Activated T-cell treated with anti-CD3 and anti-CD28 coated beads, Interleukin-2, amount 50 U/mL, for 24 hours (primary cell): ENCODE results near the gene APBB1IP.
"Not testable (repeated sequence)": the region's sequence is repeated elsewhere in the genome, so short reads cannot be mapped to it uniquely, and the experiment has no call there.

Source experiments
- DNase-seq: peaks from one replicate; pipeline ENCODE4 v3.0.0-alpha.2; 2020
- H3K27ac Mint-ChIP-seq: 2 replicates; pipeline ENCODE4 v1.8.0; 2020; ENCODE audit warnings: mild to moderate bottlenecking, mixed read lengths
- H3K27me3 Mint-ChIP-seq: 2 replicates; pipeline ENCODE4 v1.8.0; 2020; ENCODE audit warnings: mixed read lengths
- H3K36me3 Mint-ChIP-seq: 2 replicates; pipeline ENCODE4 v1.8.0; 2020; ENCODE audit warnings: low read depth, mixed read lengths
- H3K4me1 Mint-ChIP-seq: 2 replicates; pipeline ENCODE4 v1.8.0; 2020; ENCODE audit warnings: low read depth, mixed read lengths
- H3K4me3 Mint-ChIP-seq: 2 replicates; pipeline ENCODE4 v1.8.0; 2020; ENCODE audit warnings: mild to moderate bottlenecking, moderate library complexity, mixed read lengths
- H3K9me3 Mint-ChIP-seq: 2 replicates; pipeline ENCODE4 v1.8.0; 2020; ENCODE audit warnings: mixed read lengths

Gene APBB1IP

DNA sequence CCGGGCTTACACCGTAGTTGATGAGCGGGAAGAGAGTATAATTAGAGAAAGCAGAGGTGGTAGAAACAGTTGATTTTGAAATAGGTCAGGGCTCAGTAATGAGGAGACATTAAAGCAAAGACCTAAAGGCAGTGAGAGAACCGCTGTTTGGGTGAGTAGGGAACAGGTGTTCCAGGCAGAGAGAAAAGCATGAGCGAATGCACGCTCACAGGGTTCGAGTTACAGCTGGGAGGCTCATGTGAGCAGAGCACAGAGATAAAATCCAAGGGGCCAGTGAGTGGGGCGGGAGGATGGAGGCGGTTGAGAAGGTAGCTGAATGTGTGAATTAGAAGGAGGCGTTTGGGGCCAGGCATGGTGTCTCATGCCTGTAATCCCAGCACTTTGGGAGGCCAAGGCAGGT is 39.9 kb downstream of the APBB1IP start:
- Mint-ChIP-seq H3K27me3 (no peaks in the 10 kb centered on the region), H3K4me1 (peaks cover 74% of the 10 kb centered on the region), H3K9me3 (no peaks in the 10 kb centered on the region), H3K4me3 (peak overlapping the region; percentile 23), H3K27ac (peak overlapping the region; percentile 88), H3K36me3 (peaks cover 55% of the 10 kb centered on the region)
- DNase-seq: no peak

DNA sequence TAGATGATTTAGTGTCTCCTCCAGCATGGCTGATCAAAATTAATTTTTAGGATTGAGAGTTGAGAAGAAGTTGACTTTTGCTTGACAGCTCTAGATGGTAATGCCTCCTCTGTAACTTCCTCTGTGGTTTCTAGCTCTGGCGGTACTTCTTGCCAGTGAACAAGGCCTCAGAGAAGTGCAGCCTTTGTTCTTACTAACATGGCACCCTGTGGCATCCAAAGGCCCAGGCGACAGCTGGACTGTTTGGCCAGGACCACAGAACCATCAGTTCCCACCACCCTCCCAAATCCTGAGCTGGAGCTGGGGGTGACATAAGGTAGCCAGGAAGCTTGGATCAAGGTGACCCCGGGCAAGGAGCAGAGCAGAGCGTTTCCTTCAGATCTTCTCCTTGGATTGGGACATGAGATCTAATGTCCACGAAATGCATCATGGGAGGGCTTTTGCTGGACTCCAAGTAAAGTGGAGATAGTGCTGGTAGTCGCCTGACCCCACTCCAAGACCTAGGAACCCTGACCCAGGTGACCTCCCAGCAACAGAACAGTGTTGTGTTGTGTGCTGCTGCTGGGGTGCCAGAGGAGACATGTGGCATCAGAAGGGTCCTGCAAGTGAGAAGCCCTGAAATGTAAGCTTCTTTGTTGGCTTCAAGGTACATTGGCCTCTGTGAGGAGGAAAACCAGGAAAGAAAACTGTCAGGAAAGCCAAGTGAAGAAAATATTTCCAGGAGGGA is 41.8 kb downstream of the APBB1IP start:
- DNase-seq: peak; percentile 56
- Mint-ChIP-seq H3K4me1 (peaks cover 69% of the 10 kb centered on the region), H3K36me3 (peaks cover 40% of the 10 kb centered on the region), H3K27me3 (no peaks in the 10 kb centered on the region), H3K4me3 (peak overlapping the region; percentile 44), H3K9me3 (no peaks in the 10 kb centered on the region), H3K27ac (peak overlapping the region; percentile 95)

DNA sequence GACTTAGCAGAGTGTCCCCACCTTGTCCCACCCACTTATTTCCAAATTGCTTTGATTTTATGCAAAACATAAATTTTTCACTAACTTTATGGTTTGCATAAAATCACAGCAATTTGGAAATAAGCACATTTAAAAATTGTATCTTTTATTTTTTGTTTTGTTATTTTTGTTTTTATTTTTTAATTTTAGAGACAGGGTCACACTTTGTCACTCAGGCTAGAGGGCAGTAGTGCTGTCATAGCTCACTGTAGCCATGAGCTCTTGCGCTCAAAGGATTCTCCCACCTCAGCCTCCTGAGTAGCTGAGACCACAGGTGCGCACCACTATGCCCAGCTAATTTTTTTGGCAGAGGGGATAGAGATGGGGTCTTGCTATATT is 43.2 kb downstream of the APBB1IP start:
- no peaks in the 10 kb centered on the region for H3K27me3 Mint-ChIP-seq
- peak overlapping the region; percentile 95 for H3K27ac Mint-ChIP-seq
- peaks cover 72% of the 10 kb centered on the region for H3K4me1 Mint-ChIP-seq
- DNase-seq: no peak
- no peak overlapping the region for H3K4me3 Mint-ChIP-seq
- H3K9me3 Mint-ChIP-seq: no peaks in the 10 kb centered on the region
- peaks cover 30% of the 10 kb centered on the region for H3K36me3 Mint-ChIP-seq

DNA sequence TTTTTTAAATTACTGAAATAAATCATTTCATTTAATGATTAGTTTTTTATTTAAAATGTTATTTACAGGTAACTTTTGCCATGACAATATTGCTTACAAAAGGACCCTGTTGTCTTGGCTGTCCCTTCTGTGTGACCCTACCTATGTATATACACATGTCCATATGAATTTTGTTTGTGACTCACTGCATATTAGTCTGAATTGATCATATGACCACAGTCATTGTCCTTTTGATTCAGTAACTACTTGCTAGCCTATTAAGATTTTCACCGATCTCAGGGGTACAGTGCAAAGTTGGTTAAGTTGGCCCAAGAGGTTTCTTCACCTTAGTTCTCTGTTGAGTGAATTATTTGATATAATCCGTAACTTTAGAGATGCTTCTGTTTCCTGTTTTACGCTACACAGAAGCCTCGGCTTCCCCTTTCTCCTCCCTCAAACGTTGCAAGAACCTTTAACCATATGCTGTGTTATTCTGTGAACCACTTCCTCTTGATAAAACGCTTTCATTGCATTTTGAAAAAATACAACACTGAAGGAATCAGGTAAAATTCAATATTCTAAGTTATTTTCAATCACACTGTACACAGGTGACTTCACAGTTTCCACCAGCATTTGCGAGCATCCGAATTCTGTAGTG is 43.9 kb downstream of the APBB1IP start:
- no peaks in the 10 kb centered on the region for H3K9me3 Mint-ChIP-seq
- peaks cover 28% of the 10 kb centered on the region for H3K36me3 Mint-ChIP-seq
- peaks cover 77% of the 10 kb centered on the region for H3K4me1 Mint-ChIP-seq
- DNase-seq: no peak
- peak overlapping the region; percentile 71 for H3K4me3 Mint-ChIP-seq
- H3K27me3 Mint-ChIP-seq: no peaks in the 10 kb centered on the region
- peak overlapping the region; percentile 94 for H3K27ac Mint-ChIP-seq

DNA sequence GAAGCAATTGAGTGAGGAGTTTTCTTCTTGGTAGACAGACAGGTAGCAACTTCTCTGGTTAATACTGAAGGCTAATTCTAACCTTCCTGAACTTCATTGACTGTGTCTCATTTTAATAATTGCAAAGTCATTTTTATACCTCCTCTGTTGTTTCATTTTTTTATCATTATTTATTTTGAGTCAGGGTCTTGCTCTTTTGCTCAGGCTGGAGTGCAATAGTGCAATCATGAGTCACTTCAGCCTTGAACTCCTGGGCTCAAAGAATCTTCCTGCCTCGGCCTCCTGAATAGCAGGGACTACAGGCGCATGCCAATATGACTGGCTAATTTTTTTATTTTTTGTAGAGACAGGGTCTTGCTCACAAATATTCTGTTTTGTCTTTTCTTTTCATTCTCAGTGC is 45.4 kb downstream of the APBB1IP start:
- peak overlapping the region; percentile 71 for H3K4me3 Mint-ChIP-seq

DNA sequence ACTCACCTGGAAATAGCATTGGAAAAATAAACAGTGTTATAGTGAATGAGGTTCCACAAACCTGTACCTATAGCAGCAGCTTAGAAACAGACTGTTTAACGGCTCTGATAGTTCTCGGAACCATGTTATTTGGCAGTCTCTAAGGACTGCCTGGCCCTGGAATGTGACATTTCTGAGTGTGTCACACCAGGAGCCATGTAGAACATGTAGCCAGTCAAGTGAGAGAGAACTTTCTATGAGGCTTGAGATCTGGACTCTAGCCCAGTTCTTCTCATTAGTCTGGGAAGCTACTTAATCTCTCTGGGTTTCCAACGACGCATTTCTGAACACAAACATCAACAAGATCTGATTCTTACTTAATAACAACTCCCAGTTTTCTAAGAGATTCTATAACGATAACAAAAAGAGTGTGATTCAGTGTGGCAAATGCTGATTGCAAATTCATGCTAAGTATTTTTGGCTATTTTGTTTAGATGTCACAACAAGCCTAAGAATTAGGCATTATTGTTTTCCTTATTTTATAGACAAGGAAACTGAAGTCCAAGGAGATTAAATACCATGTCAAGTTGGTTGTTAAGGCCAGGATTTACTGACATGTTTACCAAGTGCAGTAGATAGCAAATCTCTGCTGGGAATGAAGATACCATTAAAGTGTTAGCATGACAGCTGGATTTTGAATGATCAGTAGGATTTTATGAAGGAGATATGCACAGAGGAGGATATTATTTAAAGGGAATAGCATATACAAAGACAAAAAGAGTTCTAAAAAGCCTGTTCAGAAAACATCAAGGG is 47.2 kb downstream of the APBB1IP start:
- no peaks in the 10 kb centered on the region for H3K9me3 Mint-ChIP-seq
- no peaks in the 10 kb centered on the region for H3K27me3 Mint-ChIP-seq
- H3K4me3 Mint-ChIP-seq: peak overlapping the region; percentile 7
- no peak for DNase-seq
- peaks cover 26% of the 10 kb centered on the region for H3K36me3 Mint-ChIP-seq
- peak overlapping the region; percentile 85 for H3K27ac Mint-ChIP-seq
- H3K4me1 Mint-ChIP-seq: peaks cover 81% of the 10 kb centered on the region

More for the DNA sequence above, 45.4 kb downstream of the APBB1IP start:
- H3K27me3 Mint-ChIP-seq: no peaks in the 10 kb centered on the region
- no peak for DNase-seq
- H3K36me3 Mint-ChIP-seq: peaks cover 21% of the 10 kb centered on the region
- H3K9me3 Mint-ChIP-seq: no peaks in the 10 kb centered on the region
- peaks cover 77% of the 10 kb centered on the region for H3K4me1 Mint-ChIP-seq
- H3K27ac Mint-ChIP-seq: peak overlapping the region; percentile 94

DNA sequence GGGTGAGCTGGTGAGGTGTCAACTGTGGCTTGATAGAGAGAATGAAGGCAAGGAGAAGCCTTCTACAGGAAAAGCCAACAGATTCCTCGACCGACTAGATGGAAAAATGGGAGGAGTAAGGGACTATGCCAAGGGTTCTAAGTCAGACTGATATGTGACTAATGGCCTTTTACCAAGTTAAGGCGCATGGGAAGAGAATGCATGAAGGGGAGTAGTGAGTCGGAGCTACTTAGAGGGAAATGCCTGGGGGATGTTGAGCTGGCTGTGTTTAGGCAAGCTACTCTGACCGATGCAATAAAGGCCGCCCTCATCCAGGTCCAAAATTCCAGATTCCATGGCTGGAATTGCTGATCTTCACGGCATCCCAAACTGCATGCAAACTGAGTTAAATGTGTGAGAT is 48.2 kb downstream of the APBB1IP start:
- no peaks in the 10 kb centered on the region for H3K9me3 Mint-ChIP-seq
- H3K36me3 Mint-ChIP-seq: peaks cover 26% of the 10 kb centered on the region
- no peaks in the 10 kb centered on the region for H3K27me3 Mint-ChIP-seq
- DNase-seq: no peak
- H3K4me3 Mint-ChIP-seq: peak overlapping the region; percentile 71
- H3K4me1 Mint-ChIP-seq: peaks cover 76% of the 10 kb centered on the region
- H3K27ac Mint-ChIP-seq: peak overlapping the region; percentile 97

DNA sequence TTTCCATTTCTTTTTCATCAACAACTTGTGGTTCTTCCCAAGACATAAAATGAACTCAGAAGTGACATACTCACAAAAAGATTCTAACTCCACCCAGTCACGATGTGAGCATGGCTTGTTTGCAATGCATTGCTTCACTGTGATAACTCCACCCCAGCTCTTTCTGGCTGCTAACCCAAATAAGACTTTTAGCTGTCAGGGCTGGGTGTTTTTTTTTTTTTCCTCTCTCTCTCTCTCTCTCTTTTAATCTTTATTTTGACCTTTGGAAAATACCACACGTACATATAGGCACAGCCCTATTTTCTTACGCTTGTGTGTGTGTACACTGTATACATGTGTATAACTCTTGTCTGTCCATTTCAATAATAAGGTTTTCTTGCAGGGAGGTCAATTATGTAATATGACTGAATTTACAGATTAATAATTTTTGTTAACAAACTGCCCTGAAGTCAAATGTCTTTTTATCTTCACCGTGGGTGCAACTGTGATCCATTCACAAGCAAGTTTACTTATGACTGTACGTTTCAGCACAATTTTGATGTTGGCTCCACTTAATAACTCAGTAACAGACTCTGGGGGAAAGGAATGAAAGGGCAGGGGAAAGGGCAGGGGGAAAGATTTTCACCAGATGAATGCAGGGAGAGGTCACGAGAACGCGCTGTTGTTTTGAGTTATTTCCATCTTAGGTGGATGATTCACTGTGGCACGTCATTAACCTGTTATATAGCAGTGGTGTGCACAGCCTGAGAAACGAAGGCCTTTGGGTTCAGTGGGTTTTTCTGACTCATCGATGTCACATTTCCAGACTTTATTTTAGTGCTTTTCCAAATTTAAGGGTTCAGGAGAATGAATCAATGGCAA is 49.1 kb downstream of the APBB1IP start:
- Mint-ChIP-seq H3K4me1 (peaks cover 76% of the 10 kb centered on the region), H3K4me3 (peak overlapping the region; percentile 71), H3K9me3 (no peaks in the 10 kb centered on the region), H3K27me3 (no peaks in the 10 kb centered on the region), H3K27ac (peak overlapping the region; percentile 97), H3K36me3 (peaks cover 31% of the 10 kb centered on the region)
- DNase-seq: peak; percentile 59

DNA sequence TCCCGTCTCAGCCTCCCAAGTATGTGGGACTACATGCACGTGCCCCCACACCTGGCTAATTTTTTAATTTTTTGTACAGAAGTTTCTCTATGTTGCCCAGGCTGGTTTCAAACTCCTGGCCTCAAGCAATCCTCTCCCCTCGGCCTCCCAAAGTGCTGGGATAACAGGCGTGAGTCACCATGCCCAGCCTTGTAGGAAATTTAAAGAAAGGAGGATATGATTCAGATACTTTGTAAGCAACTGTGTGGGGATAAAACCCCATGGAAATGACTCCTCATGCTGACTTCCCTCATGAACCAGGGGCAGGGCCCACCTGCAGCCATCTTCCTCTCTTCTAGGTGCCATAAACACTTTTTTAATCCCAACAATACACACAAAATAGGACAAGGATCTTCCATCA is 50.2 kb downstream of the APBB1IP start:
- peak overlapping the region; percentile 71 for H3K4me3 Mint-ChIP-seq

DNA sequence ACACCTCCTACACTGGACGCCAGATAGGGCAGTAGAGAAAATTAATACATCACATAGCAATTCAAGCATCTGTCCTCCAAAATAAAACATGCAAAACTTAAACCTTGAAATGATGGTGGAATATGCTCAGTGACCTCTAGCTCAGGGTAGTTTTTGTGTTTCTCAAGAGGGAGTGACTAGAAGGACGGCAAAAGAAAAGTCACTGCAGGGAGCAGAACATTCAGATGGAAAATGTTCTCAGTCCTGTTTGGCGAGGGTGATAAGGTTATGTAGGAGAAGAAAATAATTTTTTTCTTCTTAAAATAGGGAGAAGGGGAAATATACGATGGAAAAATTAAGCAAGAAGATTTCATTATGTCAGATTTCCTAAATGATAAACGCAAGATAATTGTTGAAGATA is 50.9 kb downstream of the APBB1IP start:
- Mint-ChIP-seq H3K36me3 (peaks cover 48% of the 10 kb centered on the region), H3K4me3 (no peak overlapping the region), H3K4me1 (peaks cover 69% of the 10 kb centered on the region), H3K27ac (peak overlapping the region; percentile 97), H3K9me3 (no peaks in the 10 kb centered on the region), H3K27me3 (no peaks in the 10 kb centered on the region)
- DNase-seq: no peak

More for the DNA sequence above, 50.2 kb downstream of the APBB1IP start:
- Mint-ChIP-seq H3K4me1 (peaks cover 72% of the 10 kb centered on the region), H3K36me3 (peaks cover 40% of the 10 kb centered on the region), H3K27me3 (no peaks in the 10 kb centered on the region), H3K27ac (peak overlapping the region; percentile 97), H3K9me3 (no peaks in the 10 kb centered on the region)
- no peak for DNase-seq

DNA sequence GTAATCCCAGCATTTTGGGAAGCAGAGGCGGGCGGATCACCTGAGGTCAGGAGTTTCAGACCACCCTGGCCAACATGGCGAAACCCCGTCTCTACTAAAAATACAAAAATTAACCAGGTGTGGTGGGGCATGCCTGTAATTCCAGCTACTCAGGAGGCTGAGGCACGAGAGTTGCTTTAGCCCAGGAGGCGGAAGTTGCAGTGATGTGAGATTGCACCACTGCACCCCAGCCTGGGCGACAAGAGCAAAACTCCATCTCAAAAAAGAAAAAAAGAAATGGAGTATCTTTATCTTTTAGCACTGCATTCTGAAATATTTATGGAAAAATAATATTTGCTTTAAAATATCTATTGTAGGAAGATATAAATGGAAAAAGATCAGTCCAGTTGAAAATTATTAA is 52.2 kb downstream of the APBB1IP start:
- not testable (repeated sequence) for H3K9me3 Mint-ChIP-seq, H3K4me3 Mint-ChIP-seq, H3K27me3 Mint-ChIP-seq, H3K27ac Mint-ChIP-seq, DNase-seq
- peaks cover 60% of the 10 kb centered on the region for H3K36me3 Mint-ChIP-seq
- peaks cover 66% of the 10 kb centered on the region for H3K4me1 Mint-ChIP-seq

DNA sequence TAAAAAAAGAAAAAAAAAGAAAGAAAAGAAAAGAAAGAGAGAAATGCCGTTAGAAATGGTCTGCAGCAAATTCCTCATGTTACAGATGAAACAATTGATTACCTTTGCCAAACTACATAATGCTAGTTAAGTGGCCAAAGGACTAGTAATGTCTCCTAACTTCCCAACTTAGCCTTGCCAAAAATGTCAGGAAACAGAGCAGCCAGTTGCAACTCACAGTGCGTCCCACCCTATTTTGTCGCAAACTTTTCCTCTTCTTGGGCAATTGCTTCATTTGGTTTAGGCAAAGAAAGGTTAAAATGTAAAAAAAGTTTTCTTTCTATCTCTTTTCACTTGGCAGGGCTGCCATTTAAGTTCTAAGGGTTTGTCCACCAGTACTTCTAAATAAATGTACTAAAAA is 53.1 kb downstream of the APBB1IP start:
- DNase-seq: no peak
- Mint-ChIP-seq H3K27ac (peak overlapping the region; percentile 55), H3K4me1 (peaks cover 64% of the 10 kb centered on the region), H3K36me3 (peaks cover 68% of the 10 kb centered on the region), H3K4me3 (no peak overlapping the region), H3K27me3 (no peaks in the 10 kb centered on the region), H3K9me3 (no peaks in the 10 kb centered on the region)

DNA sequence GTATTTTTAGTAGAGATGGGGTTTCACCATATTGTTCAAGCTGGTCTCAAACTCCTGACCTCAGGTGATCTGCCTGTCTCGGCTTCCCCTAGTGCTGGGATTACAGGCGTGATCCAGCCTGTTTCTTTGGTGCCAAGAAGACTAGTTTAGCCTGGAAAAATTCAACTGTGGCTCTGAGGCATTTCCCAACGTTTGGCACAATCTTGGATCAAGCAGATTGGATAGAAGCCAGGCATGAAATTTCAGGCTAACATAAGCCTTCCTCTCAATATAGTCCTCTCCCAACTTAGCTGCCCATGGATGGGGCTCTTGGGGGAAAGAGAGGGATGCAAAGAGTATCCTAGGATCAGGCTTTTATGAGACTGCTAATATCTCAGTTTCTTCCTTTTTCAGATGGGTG is 53.8 kb downstream of the APBB1IP start:
- no peak overlapping the region for H3K4me3 Mint-ChIP-seq
- no peaks in the 10 kb centered on the region for H3K27me3 Mint-ChIP-seq
- no peak for DNase-seq
- no peak overlapping the region for H3K27ac Mint-ChIP-seq
- peaks cover 60% of the 10 kb centered on the region for H3K4me1 Mint-ChIP-seq
- H3K36me3 Mint-ChIP-seq: peaks cover 73% of the 10 kb centered on the region
- no peaks in the 10 kb centered on the region for H3K9me3 Mint-ChIP-seq

DNA sequence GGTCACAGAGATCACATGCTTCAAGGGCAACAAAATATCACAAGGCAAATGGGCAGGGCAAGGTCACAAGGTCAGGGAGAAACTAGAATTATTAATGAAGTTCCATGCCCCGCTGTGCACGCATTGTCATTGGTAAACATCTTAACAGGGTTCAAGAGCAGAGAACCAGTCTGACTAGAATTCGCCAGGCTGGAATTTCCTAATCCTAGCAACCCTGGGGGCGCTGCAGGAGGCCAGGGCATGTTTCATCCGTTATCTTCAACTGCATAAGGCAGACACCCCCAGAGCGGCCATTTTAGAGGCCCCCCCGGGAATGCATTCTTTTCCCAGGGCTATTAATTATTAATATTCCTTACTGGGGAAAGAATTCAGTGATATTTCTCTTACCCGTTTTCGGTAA is 54.6 kb downstream of the APBB1IP start:
- not testable (repeated sequence) for DNase-seq, H3K4me3 Mint-ChIP-seq, H3K9me3 Mint-ChIP-seq, H3K27me3 Mint-ChIP-seq
- Mint-ChIP-seq H3K36me3 (peaks cover 80% of the 10 kb centered on the region), H3K4me1 (peaks cover 52% of the 10 kb centered on the region), H3K27ac (peak overlapping the region; percentile 41)
